A673 (cell line): ENCODE results near the gene EMC9.

Experiments used
- CTCF ChIP-seq: fragments of 300-800, 200-600 bp; sonication (generic); conservative IDR thresholded peaks from 2 replicates; pipeline ENCODE4 v1.5.1; 2017; ENCODE audit warnings: low read depth, mild to moderate bottlenecking, antibody characterized with exemption, low read length, moderate library complexity, mixed read lengths
- EZH2 ChIP-seq: fragments of 200-600 bp; sonication (generic); IDR thresholded peaks from 2 replicates; pipeline ENCODE4 v1.6.1; 2017; ENCODE audit warnings: borderline replicate concordance, low read depth, mild to moderate bottlenecking, mixed read lengths, antibody characterized with exemption, low read length; ENCODE audit not compliant: poor library complexity, severe bottlenecking

- TF ChIP-seq EZH2 (no peak), CTCF (no peak)
Measured at GRCh38 chr14:24143511-24143910, 2.1 kb upstream of the EMC9 start.
